ENCODE data around the gene ABO.

DNA sequence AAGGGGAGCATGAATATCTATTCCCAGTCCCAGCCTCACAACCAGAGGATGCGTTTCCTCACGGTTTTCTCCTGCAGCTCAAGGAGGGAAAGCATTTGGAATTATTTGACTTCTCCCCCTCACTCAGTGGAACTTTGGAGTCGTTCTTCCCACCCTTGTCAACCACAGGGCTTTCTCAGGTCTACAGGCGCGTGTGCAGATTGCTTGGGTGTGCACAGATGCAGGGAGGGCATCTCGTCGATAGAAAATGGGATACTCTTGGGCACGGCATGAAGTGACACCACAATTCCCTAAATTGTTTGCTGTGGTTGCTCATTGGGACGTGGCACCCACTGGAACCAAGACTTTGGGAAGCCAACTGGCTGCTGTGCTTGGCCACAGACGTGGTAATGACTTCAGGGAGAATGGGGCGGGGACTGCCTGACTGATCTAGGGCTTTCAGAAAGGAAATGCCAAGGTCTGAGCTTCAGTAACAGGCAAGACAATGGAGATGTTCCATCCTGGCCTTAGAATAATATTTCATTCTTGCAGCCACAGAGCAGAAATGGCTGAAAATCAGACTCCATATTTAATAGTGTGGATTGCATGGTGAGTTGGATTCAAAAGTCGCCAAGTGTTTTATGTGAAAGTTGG lies 53.7 kb downstream of the ABO start:
- TF ChIP-seq GABPA (IDR thresholded peaks at IDR 0.05; ENCODE audit: low read depth) (no peak), ESRRA (IDR thresholded peaks at IDR 0.05; ENCODE audit: low read length) (no peak), ZNF274 (IDR thresholded peaks at IDR 0.05; ENCODE audit: insufficient read depth, insufficient read length) (no peak), POLR2AphosphoS5 (IDR thresholded peaks at IDR 0.05; ENCODE audit: low read length) (no peak), NFYB (IDR thresholded peaks at IDR 0.05; ENCODE audit: insufficient read depth, low read depth, low read length) (no peak), YBX1 (IDR thresholded peaks at IDR 0.05) (no peak), KDM1A (IDR thresholded peaks at IDR 0.05; ENCODE audit: borderline replicate concordance) (no peak), NBN (IDR thresholded peaks at IDR 0.05) (no peak)
- TF ChIP-seq, protein P1, sequence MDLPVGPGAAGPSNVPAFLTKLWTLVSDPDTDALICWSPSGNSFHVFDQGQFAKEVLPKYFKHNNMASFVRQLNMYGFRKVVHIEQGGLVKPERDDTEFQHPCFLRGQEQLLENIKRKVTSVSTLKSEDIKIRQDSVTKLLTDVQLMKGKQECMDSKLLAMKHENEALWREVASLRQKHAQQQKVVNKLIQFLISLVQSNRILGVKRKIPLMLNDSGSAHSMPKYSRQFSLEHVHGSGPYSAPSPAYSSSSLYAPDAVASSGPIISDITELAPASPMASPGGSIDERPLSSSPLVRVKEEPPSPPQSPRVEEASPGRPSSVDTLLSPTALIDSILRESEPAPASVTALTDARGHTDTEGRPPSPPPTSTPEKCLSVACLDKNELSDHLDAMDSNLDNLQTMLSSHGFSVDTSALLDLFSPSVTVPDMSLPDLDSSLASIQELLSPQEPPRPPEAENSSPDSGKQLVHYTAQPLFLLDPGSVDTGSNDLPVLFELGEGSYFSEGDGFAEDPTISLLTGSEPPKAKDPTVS (IDR thresholded peaks at IDR 0.05; ENCODE audit: low read depth, low read length): no peak
- TF ChIP-seq, protein P2, sequence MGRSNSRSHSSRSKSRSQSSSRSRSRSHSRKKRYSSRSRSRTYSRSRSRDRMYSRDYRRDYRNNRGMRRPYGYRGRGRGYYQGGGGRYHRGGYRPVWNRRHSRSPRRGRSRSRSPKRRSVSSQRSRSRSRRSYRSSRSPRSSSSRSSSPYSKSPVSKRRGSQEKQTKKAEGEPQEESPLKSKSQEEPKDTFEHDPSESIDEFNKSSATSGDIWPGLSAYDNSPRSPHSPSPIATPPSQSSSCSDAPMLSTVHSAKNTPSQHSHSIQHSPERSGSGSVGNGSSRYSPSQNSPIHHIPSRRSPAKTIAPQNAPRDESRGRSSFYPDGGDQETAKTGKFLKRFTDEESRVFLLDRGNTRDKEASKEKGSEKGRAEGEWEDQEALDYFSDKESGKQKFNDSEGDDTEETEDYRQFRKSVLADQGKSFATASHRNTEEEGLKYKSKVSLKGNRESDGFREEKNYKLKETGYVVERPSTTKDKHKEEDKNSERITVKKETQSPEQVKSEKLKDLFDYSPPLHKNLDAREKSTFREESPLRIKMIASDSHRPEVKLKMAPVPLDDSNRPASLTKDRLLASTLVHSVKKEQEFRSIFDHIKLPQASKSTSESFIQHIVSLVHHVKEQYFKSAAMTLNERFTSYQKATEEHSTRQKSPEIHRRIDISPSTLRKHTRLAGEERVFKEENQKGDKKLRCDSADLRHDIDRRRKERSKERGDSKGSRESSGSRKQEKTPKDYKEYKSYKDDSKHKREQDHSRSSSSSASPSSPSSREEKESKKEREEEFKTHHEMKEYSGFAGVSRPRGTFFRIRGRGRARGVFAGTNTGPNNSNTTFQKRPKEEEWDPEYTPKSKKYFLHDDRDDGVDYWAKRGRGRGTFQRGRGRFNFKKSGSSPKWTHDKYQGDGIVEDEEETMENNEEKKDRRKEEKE (IDR thresholded peaks at IDR 0.05): no peak
- TF ChIP-seq, protein P3, sequence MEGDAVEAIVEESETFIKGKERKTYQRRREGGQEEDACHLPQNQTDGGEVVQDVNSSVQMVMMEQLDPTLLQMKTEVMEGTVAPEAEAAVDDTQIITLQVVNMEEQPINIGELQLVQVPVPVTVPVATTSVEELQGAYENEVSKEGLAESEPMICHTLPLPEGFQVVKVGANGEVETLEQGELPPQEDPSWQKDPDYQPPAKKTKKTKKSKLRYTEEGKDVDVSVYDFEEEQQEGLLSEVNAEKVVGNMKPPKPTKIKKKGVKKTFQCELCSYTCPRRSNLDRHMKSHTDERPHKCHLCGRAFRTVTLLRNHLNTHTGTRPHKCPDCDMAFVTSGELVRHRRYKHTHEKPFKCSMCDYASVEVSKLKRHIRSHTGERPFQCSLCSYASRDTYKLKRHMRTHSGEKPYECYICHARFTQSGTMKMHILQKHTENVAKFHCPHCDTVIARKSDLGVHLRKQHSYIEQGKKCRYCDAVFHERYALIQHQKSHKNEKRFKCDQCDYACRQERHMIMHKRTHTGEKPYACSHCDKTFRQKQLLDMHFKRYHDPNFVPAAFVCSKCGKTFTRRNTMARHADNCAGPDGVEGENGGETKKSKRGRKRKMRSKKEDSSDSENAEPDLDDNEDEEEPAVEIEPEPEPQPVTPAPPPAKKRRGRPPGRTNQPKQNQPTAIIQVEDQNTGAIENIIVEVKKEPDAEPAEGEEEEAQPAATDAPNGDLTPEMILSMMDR (IDR thresholded peaks at IDR 0.05 in 2 of 3, conservative IDR thresholded peaks at IDR 0.05 in 1 of 3; ENCODE audit: control insufficient read depth in 2 of 3, extremely low read depth in 1 of 3, insufficient read depth in 1 of 3, low read depth in 3 of 3, low read length in 3 of 3): no peak
- TF ChIP-seq, protein P4, sequence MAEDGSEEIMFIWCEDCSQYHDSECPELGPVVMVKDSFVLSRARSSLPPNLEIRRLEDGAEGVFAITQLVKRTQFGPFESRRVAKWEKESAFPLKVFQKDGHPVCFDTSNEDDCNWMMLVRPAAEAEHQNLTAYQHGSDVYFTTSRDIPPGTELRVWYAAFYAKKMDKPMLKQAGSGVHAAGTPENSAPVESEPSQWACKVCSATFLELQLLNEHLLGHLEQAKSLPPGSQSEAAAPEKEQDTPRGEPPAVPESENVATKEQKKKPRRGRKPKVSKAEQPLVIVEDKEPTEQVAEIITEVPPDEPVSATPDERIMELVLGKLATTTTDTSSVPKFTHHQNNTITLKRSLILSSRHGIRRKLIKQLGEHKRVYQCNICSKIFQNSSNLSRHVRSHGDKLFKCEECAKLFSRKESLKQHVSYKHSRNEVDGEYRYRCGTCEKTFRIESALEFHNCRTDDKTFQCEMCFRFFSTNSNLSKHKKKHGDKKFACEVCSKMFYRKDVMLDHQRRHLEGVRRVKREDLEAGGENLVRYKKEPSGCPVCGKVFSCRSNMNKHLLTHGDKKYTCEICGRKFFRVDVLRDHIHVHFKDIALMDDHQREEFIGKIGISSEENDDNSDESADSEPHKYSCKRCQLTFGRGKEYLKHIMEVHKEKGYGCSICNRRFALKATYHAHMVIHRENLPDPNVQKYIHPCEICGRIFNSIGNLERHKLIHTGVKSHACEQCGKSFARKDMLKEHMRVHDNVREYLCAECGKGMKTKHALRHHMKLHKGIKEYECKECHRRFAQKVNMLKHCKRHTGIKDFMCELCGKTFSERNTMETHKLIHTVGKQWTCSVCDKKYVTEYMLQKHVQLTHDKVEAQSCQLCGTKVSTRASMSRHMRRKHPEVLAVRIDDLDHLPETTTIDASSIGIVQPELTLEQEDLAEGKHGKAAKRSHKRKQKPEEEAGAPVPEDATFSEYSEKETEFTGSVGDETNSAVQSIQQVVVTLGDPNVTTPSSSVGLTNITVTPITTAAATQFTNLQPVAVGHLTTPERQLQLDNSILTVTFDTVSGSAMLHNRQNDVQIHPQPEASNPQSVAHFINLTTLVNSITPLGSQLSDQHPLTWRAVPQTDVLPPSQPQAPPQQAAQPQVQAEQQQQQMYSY (CRISPR knock-in tag; IDR thresholded peaks at IDR 0.05): no peak
- TF ChIP-seq, protein P5, sequence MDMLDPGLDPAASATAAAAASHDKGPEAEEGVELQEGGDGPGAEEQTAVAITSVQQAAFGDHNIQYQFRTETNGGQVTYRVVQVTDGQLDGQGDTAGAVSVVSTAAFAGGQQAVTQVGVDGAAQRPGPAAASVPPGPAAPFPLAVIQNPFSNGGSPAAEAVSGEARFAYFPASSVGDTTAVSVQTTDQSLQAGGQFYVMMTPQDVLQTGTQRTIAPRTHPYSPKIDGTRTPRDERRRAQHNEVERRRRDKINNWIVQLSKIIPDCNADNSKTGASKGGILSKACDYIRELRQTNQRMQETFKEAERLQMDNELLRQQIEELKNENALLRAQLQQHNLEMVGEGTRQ (IDR thresholded peaks at IDR 0.05; ENCODE audit: borderline replicate concordance, low read depth, low read length): no peak

Data from GM12878 (cell line).